GM19193 (cell line): Measurements from ENCODE around the gene MEX3D.

Experiments used
- POLR2A ChIP-seq: IDR thresholded peaks from 4 replicates; pipeline ENCODE4 v1.6.1; 2011; ENCODE audit not compliant: insufficient read depth, insufficient read length; ENCODE audit errors: extremely low read depth

The MEX3D gene

GRCh38 chr19:1540365-1540925, 27.7 kb downstream of the MEX3D start:
- no peak for TF ChIP-seq POLR2A

GRCh38 chr19:1538978-1539377, 29.1 kb downstream of the MEX3D start:
- no peak for TF ChIP-seq POLR2A

- TF ChIP-seq POLR2A, result no peak
Measured at GRCh38 chr19:1534972-1535371, 33.2 kb downstream of the MEX3D start.

GRCh38 chr19:1533510-1534150, 34.5 kb downstream of the MEX3D start:
- TF ChIP-seq POLR2A, result no peak

GRCh38 chr19:1532003-1532402, 36.1 kb downstream of the MEX3D start:
- no peak for TF ChIP-seq POLR2A

GRCh38 chr19:1531587-1531986, 36.5 kb downstream of the MEX3D start:
- TF ChIP-seq POLR2A, result no peak

- TF ChIP-seq POLR2A, result no peak
Measured at GRCh38 chr19:1529430-1529816, 38.7 kb downstream of the MEX3D start.

GRCh38 chr19:1528596-1529429, 39.3 kb downstream of the MEX3D start:
- TF ChIP-seq POLR2A, result no peak

- no peak for TF ChIP-seq POLR2A
Measured at GRCh38 chr19:1527650-1528309, 40.3 kb downstream of the MEX3D start.

- TF ChIP-seq POLR2A, result no peak
Measured at GRCh38 chr19:1526979-1527649, 41.0 kb downstream of the MEX3D start.

- no peak for TF ChIP-seq POLR2A
Measured at GRCh38 chr19:1526066-1526778, 41.9 kb downstream of the MEX3D start.

- no peak for TF ChIP-seq POLR2A
Measured at GRCh38 chr19:1525343-1525742, 42.8 kb downstream of the MEX3D start.

GRCh38 chr19:1524972-1525325, 43.2 kb downstream of the MEX3D start:
- no peak for TF ChIP-seq POLR2A

- TF ChIP-seq POLR2A, result no peak
Measured at GRCh38 chr19:1524287-1524971, 43.7 kb downstream of the MEX3D start.
